RWPE1 (cell line): ENCODE results near the gene SERPINA1.
"Not testable (repeated sequence)": the region's sequence is repeated elsewhere in the genome, so short reads cannot be mapped to it uniquely, and the experiment has no call there.

ENCODE experiments used
- CTCF ChIA-PET: fragments of 350-600 bp; sonication (Branson Sonifier 250); formaldehyde crosslinking; extraction: SDS; loops from one replicate; lab custom pipeline; 2021; lab: Yijun Ruan, JAX
- POLR2A ChIA-PET: fragments of 400-600 bp; formaldehyde crosslinking; extraction: SDS; loops from one replicate; lab custom pipeline; 2020; ENCODE audit warnings: antibody characterized with exemption; ENCODE audit not compliant: low non-redundant PET; lab: Yijun Ruan, JAX
- DNase-seq: peaks from one replicate; pipeline ENCODE4 v3.0.0; 2012; ENCODE audit warnings: low spot score
- H3K27ac ChIP-seq: fragments of 450-650 bp; 2 replicates; pipeline ENCODE4 v1.5.1; 2017
- TF ChIP-seq, protein P1 (sequence below): fragments of 450-650 bp; conservative IDR thresholded peaks from 2 replicates; pipeline ENCODE4 v1.5.1; 2017; ENCODE audit warnings: low read depth, mild to moderate bottlenecking

The SERPINA1 gene

DNA sequence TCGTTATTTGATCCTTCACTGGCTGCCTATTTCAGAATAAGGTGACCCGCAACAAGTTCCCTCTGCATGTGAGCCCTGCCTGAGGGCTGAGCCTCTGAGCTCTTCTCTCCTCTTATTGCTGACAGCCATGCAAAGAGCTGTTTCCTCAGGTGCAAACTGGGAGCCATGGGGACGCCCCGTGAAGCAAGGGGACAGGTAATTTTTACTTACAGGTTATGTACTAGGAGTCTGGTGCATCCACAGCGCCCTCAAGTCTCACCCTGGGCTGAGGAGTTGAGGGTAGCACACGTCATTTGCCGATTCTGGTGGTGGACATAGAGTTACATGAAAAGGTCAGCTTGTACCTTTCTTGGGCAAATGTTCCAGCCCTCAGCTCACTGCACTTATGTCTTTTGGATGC, 39.1 kb downstream of the SERPINA1 start:
- no peak overlapping the region for H3K27ac ChIP-seq
- TF ChIP-seq, protein P1, sequence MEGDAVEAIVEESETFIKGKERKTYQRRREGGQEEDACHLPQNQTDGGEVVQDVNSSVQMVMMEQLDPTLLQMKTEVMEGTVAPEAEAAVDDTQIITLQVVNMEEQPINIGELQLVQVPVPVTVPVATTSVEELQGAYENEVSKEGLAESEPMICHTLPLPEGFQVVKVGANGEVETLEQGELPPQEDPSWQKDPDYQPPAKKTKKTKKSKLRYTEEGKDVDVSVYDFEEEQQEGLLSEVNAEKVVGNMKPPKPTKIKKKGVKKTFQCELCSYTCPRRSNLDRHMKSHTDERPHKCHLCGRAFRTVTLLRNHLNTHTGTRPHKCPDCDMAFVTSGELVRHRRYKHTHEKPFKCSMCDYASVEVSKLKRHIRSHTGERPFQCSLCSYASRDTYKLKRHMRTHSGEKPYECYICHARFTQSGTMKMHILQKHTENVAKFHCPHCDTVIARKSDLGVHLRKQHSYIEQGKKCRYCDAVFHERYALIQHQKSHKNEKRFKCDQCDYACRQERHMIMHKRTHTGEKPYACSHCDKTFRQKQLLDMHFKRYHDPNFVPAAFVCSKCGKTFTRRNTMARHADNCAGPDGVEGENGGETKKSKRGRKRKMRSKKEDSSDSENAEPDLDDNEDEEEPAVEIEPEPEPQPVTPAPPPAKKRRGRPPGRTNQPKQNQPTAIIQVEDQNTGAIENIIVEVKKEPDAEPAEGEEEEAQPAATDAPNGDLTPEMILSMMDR, result no peak
- DNase-seq, result no peak
- POLR2A ChIA-PET, result no interaction called here
- CTCF ChIA-PET, result interaction anchor here (1.7 kb wide), 1 partner anchor 137 kb away, joined by 4 read pairs; no protein-coding TSS in a partner anchor

DNA sequence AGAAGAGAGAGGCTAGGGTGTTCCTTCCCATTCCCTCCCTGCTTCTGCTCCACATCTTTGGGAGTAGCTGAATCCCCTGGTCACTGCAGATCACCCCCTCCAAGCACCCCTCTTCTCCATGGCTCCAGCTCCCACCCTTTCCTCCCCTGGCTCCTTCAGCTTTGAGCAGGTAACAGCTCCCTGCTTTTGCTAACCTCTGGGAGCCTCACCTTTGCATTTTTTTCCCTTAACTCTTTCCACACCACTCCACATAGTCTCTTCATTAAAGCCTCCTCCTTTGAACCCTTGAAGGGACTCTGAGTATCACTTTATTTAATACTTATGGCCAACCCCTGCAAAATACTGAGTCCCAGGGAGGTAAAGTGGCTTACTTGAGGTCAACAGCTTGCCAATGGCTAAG, 39.6 kb downstream of the SERPINA1 start:
- no peak for DNase-seq
- no peak overlapping the region for H3K27ac ChIP-seq
- POLR2A ChIA-PET, result no interaction called here
- CTCF ChIA-PET, result interaction anchor here (1.7 kb wide), 1 partner anchor 137 kb away, joined by 4 read pairs; no protein-coding TSS in a partner anchor
- TF ChIP-seq, protein P1, result no peak

DNA sequence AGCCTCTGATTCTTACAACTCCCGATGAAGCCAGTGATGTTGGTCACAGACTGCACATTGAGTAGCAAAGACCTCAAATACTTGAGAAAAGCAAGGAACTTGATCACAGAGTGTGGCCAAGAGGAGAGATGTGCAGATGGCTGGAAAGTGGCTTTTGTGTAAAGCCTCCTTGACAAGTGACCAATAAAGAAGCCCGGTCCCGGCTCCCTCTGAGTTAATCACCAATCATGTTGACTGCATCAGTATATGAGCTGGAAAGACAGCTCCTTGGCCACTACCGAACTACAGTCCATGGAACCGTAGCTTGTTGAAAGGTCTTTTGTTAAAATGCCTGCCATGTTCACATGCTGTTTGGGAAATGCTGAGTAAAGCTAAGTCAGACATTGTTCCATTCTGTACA, 41.6 kb downstream of the SERPINA1 start:
- ChIA-PET POLR2A (no interaction called here), CTCF (interaction anchor here (0.5 kb wide), 1 partner anchor 172 kb away, joined by 3 read pairs; no protein-coding TSS in a partner anchor)
- no peak overlapping the region for H3K27ac ChIP-seq
- TF ChIP-seq, protein P1, result no peak
- DNase-seq, result no peak

DNA sequence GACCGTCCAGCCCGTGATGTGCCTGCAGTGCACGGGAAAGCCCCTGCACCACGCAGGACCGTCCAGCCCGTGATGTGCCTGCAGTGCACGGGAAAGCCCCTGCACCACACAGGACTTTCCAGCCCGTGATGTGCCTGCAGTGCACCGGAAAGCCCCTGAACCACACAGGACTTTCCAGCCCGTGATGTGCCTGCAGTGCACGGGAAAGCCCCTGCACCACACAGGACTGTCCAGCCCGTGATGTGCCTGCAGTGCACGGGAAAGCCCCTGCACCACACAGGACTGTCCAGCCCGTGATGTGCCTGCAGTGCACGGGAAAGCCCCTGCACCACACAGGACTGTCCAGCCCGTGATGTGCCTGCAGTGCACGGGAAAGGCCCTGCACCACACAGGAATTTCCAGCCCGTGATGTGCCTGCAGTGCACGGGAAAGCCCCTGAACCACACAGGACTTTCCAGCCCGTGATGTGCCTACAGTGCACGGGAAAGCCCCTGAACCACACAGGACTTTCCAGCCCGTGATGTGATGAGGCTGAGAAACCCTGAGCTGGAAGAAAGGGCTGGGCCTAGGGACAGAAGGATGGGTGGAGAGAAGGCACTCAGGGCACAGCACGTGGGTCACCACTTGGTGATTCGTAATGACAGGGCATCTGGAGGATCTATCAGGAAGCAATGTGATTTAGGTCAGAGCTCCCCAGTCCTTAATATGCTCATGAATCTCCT, 42.2 kb downstream of the SERPINA1 start:
- POLR2A ChIA-PET, CTCF ChIA-PET, DNase-seq, H3K27ac ChIP-seq: not testable (repeated sequence)

DNA sequence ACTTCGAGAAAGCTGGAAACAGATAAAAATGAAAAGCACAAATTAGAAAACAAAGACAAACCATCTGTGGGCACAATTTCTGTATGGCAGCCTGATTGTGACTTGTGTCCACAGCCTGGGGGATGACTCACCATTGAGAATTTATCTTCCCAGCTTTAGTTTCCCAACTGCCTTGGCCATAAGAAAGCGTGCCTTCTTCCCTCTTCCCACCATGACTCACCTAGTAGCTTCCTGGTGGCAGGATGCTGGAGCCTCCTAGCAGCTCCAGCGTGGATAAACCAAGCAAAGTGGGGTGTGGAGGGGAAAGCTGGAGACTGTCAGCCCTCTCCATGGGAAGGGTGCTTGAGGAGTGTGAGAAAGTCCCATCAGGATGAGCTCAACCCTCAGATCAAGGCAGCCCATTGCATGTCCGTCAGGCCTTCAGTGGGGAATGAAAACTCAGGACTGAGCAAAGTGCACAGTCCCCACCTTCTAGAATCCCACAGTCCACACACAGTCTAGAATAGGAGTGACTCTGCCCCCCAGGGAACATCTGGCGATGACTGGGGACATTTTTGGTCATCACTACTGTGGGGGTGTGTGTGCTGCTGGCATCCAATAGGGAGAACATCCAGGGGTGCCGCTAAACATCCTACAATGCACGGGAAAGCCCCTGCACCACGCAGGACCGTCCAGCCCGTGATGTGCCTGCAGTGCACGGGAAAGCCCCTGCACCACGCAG, 42.9 kb downstream of the SERPINA1 start:
- TF ChIP-seq, protein P1, result no peak
- H3K27ac ChIP-seq, result peak overlapping the region; percentile 66
- DNase-seq, result peak; percentile 87
- CTCF ChIA-PET, result interaction anchor here (0.5 kb wide), 1 partner anchor 1066 kb away, joined by 7 read pairs; no protein-coding TSS in a partner anchor
- POLR2A ChIA-PET, result no interaction called here

DNA sequence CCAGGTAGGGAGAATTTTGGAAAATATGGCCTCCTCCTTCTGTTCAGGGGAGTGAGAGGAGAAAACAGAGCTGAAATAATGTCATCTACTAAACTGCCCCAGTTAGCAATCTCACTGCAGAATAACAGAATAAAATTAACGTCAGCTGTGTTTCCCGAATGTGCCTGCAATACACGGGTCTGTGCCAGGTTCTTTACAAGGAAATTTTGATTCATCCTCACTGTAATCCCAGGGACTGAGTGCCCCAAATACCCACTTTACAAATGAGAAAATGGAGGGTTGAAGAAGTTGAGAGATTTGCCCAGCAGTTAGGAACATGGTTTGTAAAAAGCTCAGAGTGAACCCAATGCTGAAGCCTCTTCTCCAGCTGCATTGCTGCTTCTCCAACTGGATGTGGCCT, 44.0 kb downstream of the SERPINA1 start:
- TF ChIP-seq, protein P1, result no peak
- H3K27ac ChIP-seq, result no peak overlapping the region; the same call in 1 of the 2 replicates
- ChIA-PET POLR2A (no interaction called here), CTCF (no interaction called here)
- no peak for DNase-seq
